Panc1 (cell line): ENCODE measurements around the gene AADACL2. TPM values are rescaled to one million over a fixed set of nuclear protein-coding genes. Genes with fewer than 3 reads are reported as not detected.

Experiments
- ATAC-seq: fragments of 200-7000 bp; cut with Tn5 transposase; 2 replicates; pipeline ENCODE4 v1.9.1; 2020; ENCODE audit warnings: mild to moderate bottlenecking, moderate library complexity
- BruUV-seq: library from RNA; stranded (reverse); fragments of 400-500 nt; replicated peaks from 2 replicates; lab custom pipeline; 2021; lab: Mats Ljungman, UMichigan
- CTCF ChIA-PET: fragments of 300-600 bp; sonication (Branson Sonifier 250); formaldehyde crosslinking; loops from one replicate; lab custom pipeline; 2022; ENCODE audit warnings: antibody characterized with exemption; lab: Charles Lee
- POLR2A ChIA-PET: fragments of 300-600 bp; sonication (Branson Sonifier 250); formaldehyde crosslinking; loops from one replicate; lab custom pipeline; 2022; ENCODE audit warnings: antibody characterized with exemption; lab: Charles Lee
- DNase-seq: peaks from one replicate; pipeline ENCODE4 v3.0.0-alpha.2; 2010; ENCODE audit warnings: low read depth, low spot score
- H3K27ac ChIP-seq: 2 replicates; pipeline ENCODE4 v1.5.1; 2011; ENCODE audit warnings: mild to moderate bottlenecking, low read length, inconsistent platforms
- H3K27me3 ChIP-seq: fragments of 200-500 bp; sonication (Bioruptor generic); 2 replicates; pipeline ENCODE4 v1.6.0; 2014; ENCODE audit warnings: low read length, inconsistent platforms; ENCODE audit not compliant: control insufficient read depth, insufficient read depth
- H3K36me3 ChIP-seq: fragments of 200-500 bp; sonication (Bioruptor generic); 2 replicates; pipeline ENCODE4 v1.5.1; 2014; ENCODE audit warnings: inconsistent platforms, mild to moderate bottlenecking, low read length, moderate library complexity; ENCODE audit not compliant: control insufficient read depth, insufficient read depth
- H3K4me1 ChIP-seq: 2 replicates; pipeline ENCODE4 v1.5.1; 2011; ENCODE audit warnings: inconsistent platforms, mild to moderate bottlenecking, low read length, moderate library complexity; ENCODE audit not compliant: control insufficient read depth, insufficient read depth
- H3K4me3 ChIP-seq, 2 experiments: 2 replicates each; pipeline ENCODE4 v1.5.1; 2011 to 2012; ENCODE audit warnings: low read depth in 2 of 2, low read length in 2 of 2, mild to moderate bottlenecking in 2 of 2, inconsistent platforms in 1 of 2, moderate library complexity in 1 of 2
- H3K9me3 ChIP-seq: fragments of 200-500 bp; sonication (Bioruptor generic); 2 replicates; pipeline ENCODE4 v1.5.1; 2014; ENCODE audit warnings: low read depth, mild to moderate bottlenecking, inconsistent platforms, low read length, moderate library complexity; ENCODE audit not compliant: control insufficient read depth, insufficient read depth
- POLR2AphosphoS5 ChIP-seq: IDR thresholded peaks from 2 replicates; pipeline ENCODE4 v1.6.1; 2012; ENCODE audit warnings: mild to moderate bottlenecking, low read depth, low read length, moderate library complexity
- SIN3A ChIP-seq: IDR thresholded peaks from 2 replicates; pipeline ENCODE4 v1.6.1; 2012; ENCODE audit warnings: low read depth, mild to moderate bottlenecking, low read length, moderate library complexity, borderline replicate concordance; ENCODE audit not compliant: insufficient read depth
- TCF7L2 ChIP-seq: IDR thresholded peaks from 2 replicates; pipeline ENCODE4 v1.6.1; 2011; ENCODE audit warnings: mild to moderate bottlenecking, low read depth, low read length, inconsistent platforms
- in situ Hi-C: cut with HindIII; loops from 2 replicates; pipeline ENCODE4 v1.10.0; 2016; ENCODE audit warnings: low sequenced_read_pairs, low pct_unique_long_range_greater_than_20kb
- intact Hi-C: fragments of 100-400 bp; cut with micrococcal nuclease; formaldehyde crosslinking; loops from one replicate; pipeline ENCODE4 v1.10.0; 2022; ENCODE audit not compliant: unreplicated experiment
- total RNA-seq: library from RNA; stranded (reverse); gene quantifications from one replicate; pipeline ENCODE4 v1.2.1, GENCODE V29; 2021; ENCODE audit not compliant: unreplicated experiment
- TF ChIP-seq, protein P1 (sequence below): fragments of 450-650 bp; IDR thresholded peaks from 2 replicates; pipeline ENCODE4 v1.5.1; 2017; ENCODE audit warnings: mild to moderate bottlenecking
- TF ChIP-seq, protein P2 (sequence below), 2 experiments: IDR thresholded peaks; 2 replicates each; pipeline ENCODE4 v1.6.1; 2011 to 2012; ENCODE audit warnings: low read depth in 2 of 2, control low read depth in 1 of 2, low read length in 1 of 2, mild to moderate bottlenecking in 1 of 2, moderate library complexity in 1 of 2; ENCODE audit not compliant: insufficient read depth in 1 of 2

AADACL2 gene
- total RNA-seq, 1 experiment from 2014 or later, result not detected

DNA sequence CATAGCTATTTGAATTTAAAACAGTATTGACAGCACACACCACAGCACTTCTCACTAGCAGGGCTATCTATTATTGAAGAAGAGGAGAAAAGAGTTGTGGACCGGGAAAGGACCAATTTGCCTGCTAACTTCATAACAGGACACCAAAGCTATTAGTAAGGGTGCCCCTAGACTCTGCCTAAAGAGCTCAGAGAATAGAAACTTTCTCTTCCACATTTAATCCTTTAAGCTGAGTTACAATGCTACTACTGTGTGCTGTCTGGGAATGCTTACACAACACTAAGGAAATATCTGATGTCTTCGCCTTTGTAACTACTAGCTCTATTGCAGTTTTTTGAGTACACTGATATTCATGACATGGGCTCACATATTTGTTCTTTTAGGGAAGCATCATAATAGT is 66.7 kb downstream of the AADACL2 start:
- no peaks in the 10 kb centered on the region for H3K4me1 ChIP-seq
- no TSS peak for BruUV-seq
- ChIA-PET POLR2A (no interaction called here), CTCF (interaction anchor here (0.6 kb wide), 1 partner anchor 10 kb away, joined by 3 read pairs; no protein-coding TSS in a partner anchor)
- no peak overlapping the region for H3K4me3 ChIP-seq
- no peaks in the 10 kb centered on the region for H3K27me3 ChIP-seq
- in situ Hi-C loops, result no loop called here
- ATAC-seq (peak; percentile 38; the same call in 1 of the 2 replicates), DNase-seq (no peak)
- intact Hi-C loops, result no loop called here
- no peak overlapping the region for H3K27ac ChIP-seq
- H3K9me3 ChIP-seq, result no peaks in the 10 kb centered on the region
- H3K36me3 ChIP-seq, result no peaks in the 10 kb centered on the region
- TF ChIP-seq, protein P1, sequence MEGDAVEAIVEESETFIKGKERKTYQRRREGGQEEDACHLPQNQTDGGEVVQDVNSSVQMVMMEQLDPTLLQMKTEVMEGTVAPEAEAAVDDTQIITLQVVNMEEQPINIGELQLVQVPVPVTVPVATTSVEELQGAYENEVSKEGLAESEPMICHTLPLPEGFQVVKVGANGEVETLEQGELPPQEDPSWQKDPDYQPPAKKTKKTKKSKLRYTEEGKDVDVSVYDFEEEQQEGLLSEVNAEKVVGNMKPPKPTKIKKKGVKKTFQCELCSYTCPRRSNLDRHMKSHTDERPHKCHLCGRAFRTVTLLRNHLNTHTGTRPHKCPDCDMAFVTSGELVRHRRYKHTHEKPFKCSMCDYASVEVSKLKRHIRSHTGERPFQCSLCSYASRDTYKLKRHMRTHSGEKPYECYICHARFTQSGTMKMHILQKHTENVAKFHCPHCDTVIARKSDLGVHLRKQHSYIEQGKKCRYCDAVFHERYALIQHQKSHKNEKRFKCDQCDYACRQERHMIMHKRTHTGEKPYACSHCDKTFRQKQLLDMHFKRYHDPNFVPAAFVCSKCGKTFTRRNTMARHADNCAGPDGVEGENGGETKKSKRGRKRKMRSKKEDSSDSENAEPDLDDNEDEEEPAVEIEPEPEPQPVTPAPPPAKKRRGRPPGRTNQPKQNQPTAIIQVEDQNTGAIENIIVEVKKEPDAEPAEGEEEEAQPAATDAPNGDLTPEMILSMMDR, result no peak
- TF ChIP-seq SIN3A (no peak), TCF7L2 (no peak), POLR2AphosphoS5 (no peak)
- TF ChIP-seq, protein P2, sequence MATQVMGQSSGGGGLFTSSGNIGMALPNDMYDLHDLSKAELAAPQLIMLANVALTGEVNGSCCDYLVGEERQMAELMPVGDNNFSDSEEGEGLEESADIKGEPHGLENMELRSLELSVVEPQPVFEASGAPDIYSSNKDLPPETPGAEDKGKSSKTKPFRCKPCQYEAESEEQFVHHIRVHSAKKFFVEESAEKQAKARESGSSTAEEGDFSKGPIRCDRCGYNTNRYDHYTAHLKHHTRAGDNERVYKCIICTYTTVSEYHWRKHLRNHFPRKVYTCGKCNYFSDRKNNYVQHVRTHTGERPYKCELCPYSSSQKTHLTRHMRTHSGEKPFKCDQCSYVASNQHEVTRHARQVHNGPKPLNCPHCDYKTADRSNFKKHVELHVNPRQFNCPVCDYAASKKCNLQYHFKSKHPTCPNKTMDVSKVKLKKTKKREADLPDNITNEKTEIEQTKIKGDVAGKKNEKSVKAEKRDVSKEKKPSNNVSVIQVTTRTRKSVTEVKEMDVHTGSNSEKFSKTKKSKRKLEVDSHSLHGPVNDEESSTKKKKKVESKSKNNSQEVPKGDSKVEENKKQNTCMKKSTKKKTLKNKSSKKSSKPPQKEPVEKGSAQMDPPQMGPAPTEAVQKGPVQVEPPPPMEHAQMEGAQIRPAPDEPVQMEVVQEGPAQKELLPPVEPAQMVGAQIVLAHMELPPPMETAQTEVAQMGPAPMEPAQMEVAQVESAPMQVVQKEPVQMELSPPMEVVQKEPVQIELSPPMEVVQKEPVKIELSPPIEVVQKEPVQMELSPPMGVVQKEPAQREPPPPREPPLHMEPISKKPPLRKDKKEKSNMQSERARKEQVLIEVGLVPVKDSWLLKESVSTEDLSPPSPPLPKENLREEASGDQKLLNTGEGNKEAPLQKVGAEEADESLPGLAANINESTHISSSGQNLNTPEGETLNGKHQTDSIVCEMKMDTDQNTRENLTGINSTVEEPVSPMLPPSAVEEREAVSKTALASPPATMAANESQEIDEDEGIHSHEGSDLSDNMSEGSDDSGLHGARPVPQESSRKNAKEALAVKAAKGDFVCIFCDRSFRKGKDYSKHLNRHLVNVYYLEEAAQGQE (IDR thresholded peaks at IDR 0.05; ENCODE audit: insufficient read depth in 1 of 2, low read depth in 2 of 2, low read length in 1 of 2), result no peak

DNA sequence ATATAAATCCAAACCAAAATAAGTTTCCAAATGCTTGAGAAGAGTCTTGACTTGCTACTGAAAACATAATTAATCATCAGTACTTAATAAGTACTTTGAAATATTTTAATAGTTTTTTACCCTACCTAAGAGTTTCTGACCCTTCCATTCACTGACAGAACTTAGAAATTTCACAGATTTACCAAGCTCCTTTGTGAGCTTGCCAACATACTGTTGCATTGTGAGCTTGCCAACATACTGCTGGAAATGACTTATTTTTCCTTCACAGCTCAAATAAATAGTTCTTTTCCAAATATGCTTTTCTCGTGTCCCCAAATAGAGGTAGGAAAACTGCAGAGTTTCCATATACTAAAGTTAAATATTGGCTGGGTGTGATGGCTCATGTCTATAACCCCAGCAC is 70.5 kb downstream of the AADACL2 start:
- no TSS peak for BruUV-seq
- CTCF ChIA-PET, result no interaction called here
- in situ Hi-C loops, result no loop called here

More for the DNA sequence above, 70.5 kb downstream of the AADACL2 start:
- H3K9me3 ChIP-seq, result no peaks in the 10 kb centered on the region
- no peaks in the 10 kb centered on the region for H3K4me1 ChIP-seq
- no peaks in the 10 kb centered on the region for H3K27me3 ChIP-seq
- H3K4me3 ChIP-seq, result no peak overlapping the region
- intact Hi-C loops, result no loop called here
- DNase-seq, result no peak
- TF ChIP-seq POLR2AphosphoS5 (no peak), TCF7L2 (no peak), SIN3A (no peak)
- TF ChIP-seq, protein P2 (IDR thresholded peaks at IDR 0.05; ENCODE audit: insufficient read depth in 1 of 2, low read depth in 2 of 2, low read length in 1 of 2), result no peak
- TF ChIP-seq, protein P1, result no peak
- H3K27ac ChIP-seq, result no peak overlapping the region
- no peaks in the 10 kb centered on the region for H3K36me3 ChIP-seq
- POLR2A ChIA-PET, result no interaction called here
- ATAC-seq, result no peak
